Stimulated activated CD8-positive, alpha-beta memory T cell treated with anti-CD3 and anti-CD28 coated beads, Interleukin-4, amount 100 ng/mL, for 48 hours (primary cell): Measurements from ENCODE around the gene PDSS1.
A peak's percentile ranks its signal among the peaks of the same experiment; 100 is the strongest.
"Not testable (repeated sequence)": the region's sequence is repeated elsewhere in the genome, so short reads cannot be mapped to it uniquely, and the experiment has no call there.

Experiments
- DNase-seq: peaks from one replicate; pipeline ENCODE4 v3.0.0-alpha.2; 2020

PDSS1 gene

GRCh38 chr10:26743091-26743490 is 45.6 kb downstream of the PDSS1 start:
- DNase-seq, result no peak

- no peak for DNase-seq
These were observed 46.3 kb downstream of the PDSS1 start for GRCh38 chr10:26743841-26744240.

GRCh38 chr10:26746061-26746460 is 48.6 kb downstream of the PDSS1 start:
- no peak for DNase-seq

- DNase-seq, result no peak
These were observed 58.0 kb downstream of the PDSS1 start for GRCh38 chr10:26755443-26755903.

- no peak for DNase-seq
These were observed 61.5 kb downstream of the PDSS1 start for GRCh38 chr10:26759008-26759407.

- DNase-seq, result no peak
These were observed 68.0 kb downstream of the PDSS1 start for GRCh38 chr10:26765549-26765948.

GRCh38 chr10:26770069-26770468 is 72.6 kb downstream of the PDSS1 start:
- no peak for DNase-seq

- DNase-seq, result no peak
These were observed 76.1 kb downstream of the PDSS1 start for GRCh38 chr10:26773633-26774032.

GRCh38 chr10:26776258-26776657 is 78.8 kb downstream of the PDSS1 start:
- DNase-seq, result no peak

GRCh38 chr10:26777686-26778085 is 80.2 kb downstream of the PDSS1 start:
- no peak for DNase-seq

GRCh38 chr10:26779176-26779860 is 81.8 kb downstream of the PDSS1 start:
- DNase-seq, result no peak

- DNase-seq, result no peak
These were observed 82.7 kb downstream of the PDSS1 start for GRCh38 chr10:26780106-26780792.

- peak; percentile 30 for DNase-seq
These were observed 83.5 kb downstream of the PDSS1 start for GRCh38 chr10:26780793-26781601.

- DNase-seq, result peak; percentile 29
These were observed 84.3 kb downstream of the PDSS1 start for GRCh38 chr10:26781797-26782196.

GRCh38 chr10:26787362-26787761 is 89.9 kb downstream of the PDSS1 start:
- DNase-seq, result no peak

- not testable (repeated sequence) for DNase-seq
These were observed 92.3 kb downstream of the PDSS1 start for GRCh38 chr10:26789779-26790178.

- DNase-seq, result no peak
These were observed 92.9 kb downstream of the PDSS1 start for GRCh38 chr10:26790221-26790995.

GRCh38 chr10:26792758-26793495 is 95.4 kb downstream of the PDSS1 start:
- DNase-seq, result no peak
